ENCODE measurements around the gene LYRM4.
"Not testable (repeated sequence)": the region's sequence is repeated elsewhere in the genome, so short reads cannot be mapped to it uniquely, and the experiment has no call there.

LYRM4 gene

DNA sequence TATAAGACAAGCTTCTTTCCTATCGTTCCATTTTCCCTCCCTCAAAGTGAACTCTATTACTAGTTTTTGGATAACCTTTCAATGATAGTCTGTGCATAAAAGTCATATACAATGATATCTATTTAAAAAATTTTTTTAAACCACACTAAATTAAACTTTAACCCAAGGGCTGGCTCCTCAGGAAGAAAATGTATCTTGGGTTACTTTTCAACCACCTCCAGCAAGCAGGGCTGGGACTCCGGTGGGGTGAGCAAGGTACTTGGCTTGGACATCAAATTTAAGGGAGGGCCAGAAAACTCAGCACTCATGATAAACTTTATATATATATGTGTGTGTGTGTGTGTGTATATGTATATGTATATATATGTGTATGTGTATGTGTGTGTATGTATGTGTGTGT lies 189.5 kb downstream of the LYRM4 start:
- no peak for DNase-seq

DNA sequence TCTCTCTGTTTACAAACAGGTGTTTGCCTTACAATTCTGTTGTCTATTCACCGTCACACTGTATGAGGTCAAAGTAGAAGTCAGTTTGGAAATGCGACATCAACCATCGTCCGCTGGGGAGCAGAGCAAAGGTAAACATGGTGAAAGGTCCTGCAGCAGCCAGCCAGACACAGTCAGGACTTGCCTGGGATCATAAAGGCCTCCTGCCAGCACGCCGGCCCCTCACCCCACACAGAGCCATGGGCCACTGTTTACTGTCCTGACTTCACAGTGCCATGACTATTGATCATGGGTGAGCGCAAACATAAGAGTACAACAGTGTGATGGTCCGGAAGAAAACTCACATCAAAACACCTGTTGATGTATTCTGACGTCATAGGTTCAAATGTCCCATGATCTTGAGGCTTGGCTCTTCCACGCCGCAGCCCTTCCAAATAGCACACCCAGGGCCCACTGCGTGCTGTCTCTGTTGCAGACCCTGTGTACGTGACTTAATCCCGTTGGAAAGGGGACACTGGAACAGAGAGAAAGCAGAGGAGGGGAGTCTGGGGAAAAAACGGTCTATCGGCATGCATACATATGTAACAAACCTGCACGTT lies 192.5 kb downstream of the LYRM4 start:
- DNase-seq: no peak

DNA sequence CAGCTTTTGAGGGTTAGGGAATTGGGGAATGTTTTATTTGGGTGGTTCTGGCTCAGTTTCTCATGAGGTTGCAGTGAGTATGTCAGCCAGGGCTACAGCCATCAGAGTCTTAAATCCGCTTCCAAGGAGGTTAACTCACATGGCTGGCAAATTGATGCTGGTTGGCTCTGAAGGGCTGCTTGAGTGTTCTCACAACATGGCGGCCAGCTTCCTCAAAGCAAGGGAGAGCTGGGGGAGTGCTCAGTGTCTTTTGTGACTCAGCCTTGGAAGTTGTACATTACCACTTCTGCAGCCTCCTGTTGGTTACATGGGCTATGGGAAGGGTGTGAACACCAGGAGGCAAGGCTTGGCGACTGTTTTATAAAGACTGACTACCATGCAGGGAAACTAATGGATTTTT lies 193.4 kb downstream of the LYRM4 start:
- no peak for DNase-seq

DNA sequence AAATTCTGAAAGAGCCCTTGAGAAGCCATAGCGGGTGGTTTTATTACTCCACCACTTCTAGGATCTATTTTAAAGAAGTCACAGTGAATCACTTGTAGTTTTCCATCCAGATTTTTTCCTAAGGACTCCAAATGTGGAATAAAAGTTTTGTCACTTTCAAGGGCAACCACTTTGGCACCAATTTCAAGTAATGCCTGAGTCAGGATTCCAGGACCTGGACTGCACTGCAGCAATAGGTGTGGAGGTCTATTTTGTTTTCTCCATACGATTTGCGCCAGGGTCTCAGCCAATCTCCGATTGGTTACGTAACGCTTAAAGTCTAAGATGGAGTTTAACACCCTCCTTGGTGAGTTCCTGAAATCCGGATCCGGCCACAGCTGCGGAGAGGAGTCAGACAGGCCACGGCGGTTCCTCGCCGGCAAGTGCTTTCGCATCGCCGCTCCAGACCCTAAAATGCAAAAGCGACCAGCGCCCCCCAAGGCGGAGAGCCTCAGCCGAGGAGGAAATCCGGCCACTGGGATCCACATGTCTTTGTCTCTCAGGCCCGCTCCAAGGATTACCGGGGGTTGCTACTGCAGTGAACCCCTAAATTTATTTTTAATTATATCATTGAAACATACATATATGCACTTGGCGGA lies 194.2 kb downstream of the LYRM4 start:
- DNase-seq: no peak

DNA sequence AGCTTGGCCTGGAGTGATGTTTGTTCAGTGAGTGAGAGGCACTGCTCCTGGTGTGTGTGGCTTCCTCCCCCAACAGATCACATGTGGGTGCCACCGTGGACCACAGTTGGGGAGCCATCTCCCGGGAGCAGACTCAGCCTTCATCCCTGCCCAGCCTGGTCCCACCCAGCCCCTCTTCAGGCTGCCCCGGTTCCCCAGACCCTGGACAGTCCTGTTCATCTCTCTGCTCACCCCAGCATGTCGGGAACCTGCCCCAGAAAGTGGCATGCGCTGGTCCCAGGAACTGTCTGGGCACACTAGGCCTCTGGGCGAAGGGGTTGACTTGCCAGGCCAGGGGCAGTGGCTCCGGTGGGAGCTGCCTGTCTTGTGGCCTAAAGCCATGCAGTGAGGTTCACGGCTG lies 197.1 kb downstream of the LYRM4 start:
- DNase-seq: no peak

- no peak for DNase-seq
Measured at GRCh38 chr6:5061152-5061551, 199.6 kb downstream of the LYRM4 start.

GRCh38 chr6:5060439-5060838 lies 200.3 kb downstream of the LYRM4 start:
- not testable (repeated sequence) for DNase-seq

- no peak for DNase-seq
Measured at GRCh38 chr6:5059036-5059896, 201.5 kb downstream of the LYRM4 start.
